ENCODE data around the gene ZNF438.

ZNF438 gene

GRCh38 chr10:30821994-30822692 is 209.5 kb downstream of the ZNF438 start:
- no peak overlapping the region for H3K4me3 Mint-ChIP-seq

GRCh38 chr10:30821261-30821993 is 210.2 kb downstream of the ZNF438 start:
- H3K4me1 Mint-ChIP-seq = no peaks in the 10 kb centered on the region

More at GRCh38 chr10:30821994-30822692, 209.5 kb downstream of the ZNF438 start:
- no peaks in the 10 kb centered on the region for H3K4me1 Mint-ChIP-seq
- ATAC-seq = peak; percentile 23
- H3K9me3 Mint-ChIP-seq = no peaks in the 10 kb centered on the region
- no peaks in the 10 kb centered on the region for H3K27me3 Mint-ChIP-seq
- no peak overlapping the region for H3K27ac Mint-ChIP-seq
- DNase-seq = no peak

GRCh38 chr10:30820261-30820991 is 211.2 kb downstream of the ZNF438 start:
- no peaks in the 10 kb centered on the region for H3K4me1 Mint-ChIP-seq
- peak overlapping the region in 1 of 2 donors; percentile 40 for H3K27ac Mint-ChIP-seq
- H3K9me3 Mint-ChIP-seq = no peaks in the 10 kb centered on the region
- H3K27me3 Mint-ChIP-seq = no peaks in the 10 kb centered on the region
- DNase-seq (no peak), ATAC-seq (no peak)
- H3K4me3 Mint-ChIP-seq = no peak overlapping the region

More at GRCh38 chr10:30821261-30821993, 210.2 kb downstream of the ZNF438 start:
- no peaks in the 10 kb centered on the region for H3K27me3 Mint-ChIP-seq
- ATAC-seq = no peak
- H3K27ac Mint-ChIP-seq = peak overlapping the region in 1 of 2 donors; percentile 35
- no peak for DNase-seq
- no peak overlapping the region for H3K4me3 Mint-ChIP-seq
- H3K9me3 Mint-ChIP-seq = no peaks in the 10 kb centered on the region

- no peak overlapping the region for H3K4me3 Mint-ChIP-seq
- H3K27ac Mint-ChIP-seq = no peak overlapping the region
- DNase-seq (no peak), ATAC-seq (no peak)
- H3K27me3 Mint-ChIP-seq = no peaks in the 10 kb centered on the region
- no peaks in the 10 kb centered on the region for H3K4me1 Mint-ChIP-seq
- H3K9me3 Mint-ChIP-seq = no peaks in the 10 kb centered on the region
Observed at GRCh38 chr10:30819341-30820181, 212.1 kb downstream of the ZNF438 start.

- no peak overlapping the region for H3K4me3 Mint-ChIP-seq
- no peaks in the 10 kb centered on the region for H3K9me3 Mint-ChIP-seq
- no peak for ATAC-seq
- DNase-seq = no peak
- no peak overlapping the region for H3K27ac Mint-ChIP-seq
- H3K4me1 Mint-ChIP-seq = peaks cover 7% of the 10 kb centered on the region
- no peaks in the 10 kb centered on the region for H3K27me3 Mint-ChIP-seq
Observed at GRCh38 chr10:30818854-30819253, 212.8 kb downstream of the ZNF438 start.

GRCh38 chr10:30818010-30818660 is 213.5 kb downstream of the ZNF438 start:
- Mint-ChIP-seq H3K27me3 (no peaks in the 10 kb centered on the region), H3K4me3 (no peak overlapping the region), H3K9me3 (no peaks in the 10 kb centered on the region), H3K27ac (no peak overlapping the region), H3K4me1 (peaks cover 14% of the 10 kb centered on the region)
- DNase-seq (no peak), ATAC-seq (no peak)

- Mint-ChIP-seq H3K27me3 (no peaks in the 10 kb centered on the region), H3K27ac (no peak overlapping the region), H3K4me1 (peaks cover 20% of the 10 kb centered on the region), H3K4me3 (no peak overlapping the region), H3K9me3 (no peaks in the 10 kb centered on the region)
- ATAC-seq = no peak
- no peak for DNase-seq
Observed at GRCh38 chr10:30817541-30817940, 214.1 kb downstream of the ZNF438 start.

GRCh38 chr10:30816820-30817171 is 214.9 kb downstream of the ZNF438 start:
- Mint-ChIP-seq H3K27ac (no peak overlapping the region), H3K4me1 (peaks cover 27% of the 10 kb centered on the region), H3K4me3 (no peak overlapping the region), H3K9me3 (no peaks in the 10 kb centered on the region), H3K27me3 (no peaks in the 10 kb centered on the region)
- no peak for DNase-seq
- no peak for ATAC-seq

GRCh38 chr10:30816159-30816819 is 215.4 kb downstream of the ZNF438 start:
- Mint-ChIP-seq H3K4me1 (peaks cover 29% of the 10 kb centered on the region), H3K27me3 (no peaks in the 10 kb centered on the region), H3K4me3 (no peak overlapping the region), H3K27ac (no peak overlapping the region), H3K9me3 (no peaks in the 10 kb centered on the region)
- ATAC-seq = no peak
- no peak for DNase-seq

GRCh38 chr10:30813872-30814481 is 217.7 kb downstream of the ZNF438 start:
- DNase-seq = no peak
- ATAC-seq = no peak
- Mint-ChIP-seq H3K27me3 (no peaks in the 10 kb centered on the region), H3K4me1 (peaks cover 29% of the 10 kb centered on the region), H3K4me3 (no peak overlapping the region), H3K9me3 (no peaks in the 10 kb centered on the region), H3K27ac (no peak overlapping the region)

GRCh38 chr10:30812018-30812851 is 219.4 kb downstream of the ZNF438 start:
- no peaks in the 10 kb centered on the region for H3K27me3 Mint-ChIP-seq
- peak overlapping the region; percentile 6 to 14 for H3K4me3 Mint-ChIP-seq
- ATAC-seq (peak; percentile 60), DNase-seq (no peak)
- H3K4me1 Mint-ChIP-seq = peaks cover 29% of the 10 kb centered on the region
- no peak overlapping the region for H3K27ac Mint-ChIP-seq
- H3K9me3 Mint-ChIP-seq = no peaks in the 10 kb centered on the region

GRCh38 chr10:30811276-30812017 is 220.2 kb downstream of the ZNF438 start:
- Mint-ChIP-seq H3K4me1 (peaks cover 29% of the 10 kb centered on the region), H3K4me3 (peak overlapping the region in 1 of 2 donors; percentile 14), H3K27me3 (no peaks in the 10 kb centered on the region), H3K9me3 (no peaks in the 10 kb centered on the region), H3K27ac (no peak overlapping the region)
- DNase-seq (no peak), ATAC-seq (no peak)

GRCh38 chr10:30810416-30810815 is 221.2 kb downstream of the ZNF438 start:
- ATAC-seq (no peak), DNase-seq (no peak)
- H3K4me3 Mint-ChIP-seq = no peak overlapping the region
- no peak overlapping the region for H3K27ac Mint-ChIP-seq
- H3K27me3 Mint-ChIP-seq = no peaks in the 10 kb centered on the region
- no peaks in the 10 kb centered on the region for H3K9me3 Mint-ChIP-seq
- peaks cover 29% of the 10 kb centered on the region for H3K4me1 Mint-ChIP-seq
